Fibroblast of lung (primary cell): Measurements from ENCODE around the gene S100A4. TPM values are rescaled to one million over a fixed set of nuclear protein-coding genes. Genes with fewer than 3 reads are reported as not detected.

Source experiments
- DNase-seq, 2 donors: peaks; one replicate each; pipeline versions ENCODE4 v3.0.0 to v3.0.0-alpha.2; 2010; ENCODE audit warnings: low read depth in 2 of 2
- H2AFZ ChIP-seq: 2 replicates; pipeline ENCODE4 v1.5.1; 2012; ENCODE audit warnings: low read length, control low read depth, inconsistent platforms
- H3K27ac ChIP-seq: 2 replicates; pipeline ENCODE4 v1.5.1; 2011; ENCODE audit warnings: low read length, control low read depth; ENCODE audit not compliant: insufficient read depth
- H3K27me3 ChIP-seq: 2 replicates; pipeline ENCODE4 v1.5.1; 2011; ENCODE audit warnings: mild to moderate bottlenecking, low read length; ENCODE audit not compliant: control insufficient read depth, insufficient read depth
- H3K36me3 ChIP-seq: 2 replicates; pipeline ENCODE4 v1.5.1; 2011; ENCODE audit warnings: low read length; ENCODE audit not compliant: control insufficient read depth, insufficient read depth
- H3K4me1 ChIP-seq: 2 replicates; pipeline ENCODE4 v1.5.1; 2011; ENCODE audit warnings: low read length; ENCODE audit not compliant: control insufficient read depth, insufficient read depth; ENCODE audit errors: extremely low read depth
- H3K4me2 ChIP-seq: 2 replicates; pipeline ENCODE4 v1.5.1; 2011; ENCODE audit warnings: low read length, control low read depth; ENCODE audit not compliant: insufficient read depth; ENCODE audit errors: extremely low read depth
- H3K4me3 ChIP-seq, 4 experiments: fragments of 200-600 bp in 1 of 4; sonication (generic) in 1 of 4; replicated peaks in 1 of 4; 2 replicates each; pipeline ENCODE4 v1.5.1; 2011 to 2016; ENCODE audit warnings: low read length in 4 of 4, low read depth in 3 of 4, mild to moderate bottlenecking in 3 of 4, control low read depth in 2 of 4, inconsistent platforms in 1 of 4, mixed read lengths in 1 of 4; ENCODE audit not compliant: insufficient read depth in 1 of 4; ENCODE audit errors: control extremely low read depth in 1 of 4
- H3K79me2 ChIP-seq: 2 replicates; pipeline ENCODE4 v1.5.1; 2012; ENCODE audit warnings: mild to moderate bottlenecking, low read length, inconsistent platforms; ENCODE audit not compliant: control insufficient read depth, insufficient read depth
- H3K9ac ChIP-seq: 2 replicates; pipeline ENCODE4 v1.5.1; 2011; ENCODE audit warnings: mild to moderate bottlenecking, low read length, control low read depth; ENCODE audit not compliant: insufficient read depth
- H3K9me3 ChIP-seq: 2 replicates; pipeline ENCODE4 v1.5.1; 2012; ENCODE audit warnings: low read depth, low read length; ENCODE audit not compliant: control insufficient read depth, insufficient read depth
- H4K20me1 ChIP-seq: 2 replicates; pipeline ENCODE4 v1.5.1; 2011; ENCODE audit warnings: low read length; ENCODE audit not compliant: control insufficient read depth, insufficient read depth; ENCODE audit errors: extremely low read depth
- CTCF ChIP-seq, 2 donors: IDR thresholded peaks in 1 of 2; conservative IDR thresholded peaks in 1 of 2; 1 replicate in 1 of 2; 2 replicates in 1 of 2; pipeline ENCODE4 v1.5.1; 2011 to 2012; ENCODE audit warnings: low read length in 2 of 2, control low read depth in 1 of 2, inconsistent platforms in 1 of 2, low read depth in 1 of 2, mild to moderate bottlenecking in 1 of 2
- EZH2 ChIP-seq: IDR thresholded peaks from 2 replicates; pipeline ENCODE4 v1.5.1; 2012; ENCODE audit warnings: low read length, control low read depth, mild to moderate bottlenecking; ENCODE audit errors: missing control alignments
- polyA plus RNA-seq, 2 donors: library from polyadenylated mRNA; depleted of rRNA in 1 of 2; stranded (reverse) in 1 of 2; unstranded in 1 of 2; fragments of >200 nt; gene quantifications; 2 replicates each; pipeline ENCODE4 v1.2.1, GENCODE V29; 2011 to 2012; ENCODE audit warnings: missing spikeins in 1 of 2
- total RNA-seq: library from RNA; depleted of rRNA; stranded (reverse); fragments of >200 nt; gene quantifications from 2 replicates; pipeline ENCODE4 v1.2.1, GENCODE V29; 2014

The S100A4 gene
- total and polyA plus RNA-seq, 2 donors (not counting 1 experiment from before 2014, with no cell fraction given), result 287 to 371 TPM

- Histone ChIP-seq H3K4me2 (no peak overlapping the region), H2AFZ (no peak overlapping the region), H3K79me2 (no peaks in the 10 kb centered on the region), H3K27ac (no peak overlapping the region), H3K27me3 (no peaks in the 10 kb centered on the region), H3K36me3 (no peaks in the 10 kb centered on the region), H3K9me3 (no peaks in the 10 kb centered on the region), H4K20me1 (no peaks in the 10 kb centered on the region), H3K4me3 (no peak overlapping the region), H3K4me1 (no peaks in the 10 kb centered on the region), H3K9ac (no peak overlapping the region)
- TF ChIP-seq CTCF (conservative IDR thresholded peaks at IDR 0.05 in 1 of 2, IDR thresholded peaks at IDR 0.05 in 1 of 2; ENCODE audit: low read depth in 1 of 2, low read length in 2 of 2), result no peak
- no peak for TF ChIP-seq EZH2
- DNase-seq, result no peak
These were observed 29.9 kb downstream of the S100A4 start for GRCh38 chr1:153515504-153516394.

- Histone ChIP-seq H3K27me3 (no peaks in the 10 kb centered on the region), H3K4me3 (no peak overlapping the region), H3K27ac (no peak overlapping the region), H3K4me1 (no peaks in the 10 kb centered on the region), H2AFZ (no peak overlapping the region), H3K9me3 (no peaks in the 10 kb centered on the region), H4K20me1 (no peaks in the 10 kb centered on the region), H3K9ac (no peak overlapping the region), H3K79me2 (no peaks in the 10 kb centered on the region), H3K36me3 (no peaks in the 10 kb centered on the region), H3K4me2 (no peak overlapping the region)
- no peak for TF ChIP-seq CTCF (conservative IDR thresholded peaks at IDR 0.05 in 1 of 2, IDR thresholded peaks at IDR 0.05 in 1 of 2; ENCODE audit: low read depth in 1 of 2, low read length in 2 of 2)
- TF ChIP-seq EZH2, result no peak
- DNase-seq, result no peak
These were observed 31.9 kb downstream of the S100A4 start for GRCh38 chr1:153513666-153514065.

- H3K27ac ChIP-seq, result no peak overlapping the region
- H3K27me3 ChIP-seq, result no peaks in the 10 kb centered on the region
- no peak overlapping the region for H3K9ac ChIP-seq
- H2AFZ ChIP-seq, result no peak overlapping the region
- no peaks in the 10 kb centered on the region for H3K79me2 ChIP-seq
- H3K9me3 ChIP-seq, result no peaks in the 10 kb centered on the region
- no peaks in the 10 kb centered on the region for H4K20me1 ChIP-seq
- TF ChIP-seq CTCF (conservative IDR thresholded peaks at IDR 0.05 in 1 of 2, IDR thresholded peaks at IDR 0.05 in 1 of 2; ENCODE audit: low read depth in 1 of 2, low read length in 2 of 2) (no peak), EZH2 (no peak)
- no peaks in the 10 kb centered on the region for H3K36me3 ChIP-seq
- H3K4me1 ChIP-seq, result peaks cover 2% of the 10 kb centered on the region
- H3K4me2 ChIP-seq, result no peak overlapping the region
- H3K4me3 ChIP-seq, result no peak overlapping the region
- no peak for DNase-seq
These were observed 32.6 kb downstream of the S100A4 start for GRCh38 chr1:153513023-153513422.
